Measurements from ENCODE around the gene LRIT2.

DNA sequence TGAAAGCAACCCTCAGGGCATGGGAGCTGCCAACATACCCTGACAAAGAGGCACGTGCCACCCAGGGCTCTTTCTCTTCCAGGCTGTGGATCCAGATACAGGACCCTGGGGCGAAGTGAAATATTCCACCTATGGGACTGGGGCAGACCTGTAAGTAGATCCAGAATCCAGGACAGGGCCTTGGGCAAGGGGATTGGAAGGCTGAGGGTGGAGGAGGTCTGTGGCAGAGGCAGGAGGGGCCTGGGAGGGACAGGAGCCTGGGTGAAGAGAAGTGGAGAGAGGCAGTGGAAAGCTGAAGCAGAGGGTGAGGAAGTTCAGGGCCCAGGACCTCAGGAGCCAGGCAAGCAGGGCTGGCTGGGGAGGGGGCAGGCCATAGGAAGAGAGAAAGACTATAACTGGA is 13.8 kb downstream of the LRIT2 start:
- TF ChIP-seq, protein P1, sequence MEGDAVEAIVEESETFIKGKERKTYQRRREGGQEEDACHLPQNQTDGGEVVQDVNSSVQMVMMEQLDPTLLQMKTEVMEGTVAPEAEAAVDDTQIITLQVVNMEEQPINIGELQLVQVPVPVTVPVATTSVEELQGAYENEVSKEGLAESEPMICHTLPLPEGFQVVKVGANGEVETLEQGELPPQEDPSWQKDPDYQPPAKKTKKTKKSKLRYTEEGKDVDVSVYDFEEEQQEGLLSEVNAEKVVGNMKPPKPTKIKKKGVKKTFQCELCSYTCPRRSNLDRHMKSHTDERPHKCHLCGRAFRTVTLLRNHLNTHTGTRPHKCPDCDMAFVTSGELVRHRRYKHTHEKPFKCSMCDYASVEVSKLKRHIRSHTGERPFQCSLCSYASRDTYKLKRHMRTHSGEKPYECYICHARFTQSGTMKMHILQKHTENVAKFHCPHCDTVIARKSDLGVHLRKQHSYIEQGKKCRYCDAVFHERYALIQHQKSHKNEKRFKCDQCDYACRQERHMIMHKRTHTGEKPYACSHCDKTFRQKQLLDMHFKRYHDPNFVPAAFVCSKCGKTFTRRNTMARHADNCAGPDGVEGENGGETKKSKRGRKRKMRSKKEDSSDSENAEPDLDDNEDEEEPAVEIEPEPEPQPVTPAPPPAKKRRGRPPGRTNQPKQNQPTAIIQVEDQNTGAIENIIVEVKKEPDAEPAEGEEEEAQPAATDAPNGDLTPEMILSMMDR (IDR thresholded peaks at IDR 0.05), result no peak
- TF ChIP-seq POLR2A (IDR thresholded peaks at IDR 0.05), result no peak

All from heart left ventricle (tissue), 13 donors.